Measurements from ENCODE around the gene SPATS1. TPM values are rescaled to one million over a fixed set of nuclear protein-coding genes. Genes with fewer than 3 reads are reported as not detected.
"Not testable (repeated sequence)": the region's sequence is repeated elsewhere in the genome, so short reads cannot be mapped to it uniquely, and the experiment has no call there.

Gene SPATS1
- total and polyA plus RNA-seq, 4 donors: 1.2 to 4.4 (median 2.3) TPM

DNA sequence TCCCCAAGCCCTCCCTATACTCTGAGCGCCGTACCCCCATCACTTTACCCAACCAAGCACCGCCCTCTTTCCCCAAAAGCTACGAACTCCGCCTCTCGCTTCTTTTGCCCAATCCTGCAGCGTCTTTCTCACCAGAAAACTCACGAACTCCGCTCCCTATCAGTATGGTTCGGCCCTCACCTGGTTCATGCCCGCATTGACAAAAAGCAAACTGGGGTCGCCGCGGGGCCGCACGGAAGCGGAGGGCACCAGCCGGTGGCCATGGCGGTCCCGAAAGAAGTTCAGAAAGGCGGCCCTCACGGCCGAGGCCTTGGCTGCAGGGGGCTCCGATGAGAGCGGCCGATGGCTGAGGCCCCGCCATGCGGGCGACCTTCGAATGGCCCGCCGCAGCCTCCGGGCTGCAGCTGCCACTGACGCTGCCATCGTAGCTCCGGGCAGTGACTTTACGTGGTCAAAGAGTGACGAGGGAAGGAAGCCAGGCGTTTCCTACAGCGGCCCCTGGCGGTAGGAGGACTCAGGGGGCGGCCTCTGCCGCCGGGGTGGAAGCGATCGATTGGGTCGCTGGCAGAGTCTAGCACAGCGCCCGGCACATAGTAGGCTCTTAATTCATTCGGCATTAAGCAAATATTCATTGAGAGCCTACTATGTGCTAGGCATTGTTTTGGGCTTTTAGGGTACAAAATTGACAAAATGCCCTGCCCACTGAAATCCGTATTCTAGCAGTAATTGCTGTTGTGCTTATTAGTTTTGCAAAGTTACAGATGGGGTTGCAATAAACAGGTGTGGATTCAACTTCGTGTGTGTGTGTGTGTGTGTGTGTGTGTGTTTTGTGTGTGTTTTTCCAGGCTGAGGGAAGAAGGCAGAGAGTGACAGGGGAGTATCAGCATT lies 29.3 kb upstream of the SPATS1 start, which contains the start of gene AARS2:
Gene AARS2, minus strand, starts transcription at position 447 of the 888 bp plus-strand sequence. Its CDS starts 24 bp downstream, at position 423.
- ATAC-seq (ENCODE audit: insufficient read depth, low FRiP score) (peak; percentile 92), DNase-seq (peak; percentile 88 to 92 (median 90))
- WGBS, 2 donors: 2 to 3% methylated on average over 52 of the region's 52 CpGs
- Histone ChIP-seq H3K9me3 (ENCODE audit: control insufficient read depth in 4 of 4, insufficient read depth in 3 of 4, low read length in 3 of 4) (no peaks in the 10 kb centered on the region), H3K9ac (ENCODE audit: insufficient read depth in 1 of 2, low read length in 2 of 2) (peak within 1 kb of the TSS; percentile 88 to 93), H3K36me3 (ENCODE audit: control insufficient read depth in 4 of 4, insufficient read depth in 4 of 4, low read length in 4 of 4) (peaks cover 0 to 25% (median 18%) of the 10 kb centered on the region in 4 donors), H3K27me3 (ENCODE audit: control insufficient read depth in 3 of 3, insufficient read depth in 3 of 3, low read length in 2 of 3) (peaks cover 0 to 9% (median 0%) of the 10 kb centered on the region in 3 donors), H3K27ac (ENCODE audit: low read depth in 1 of 2, low read length in 1 of 2) (peak within 1 kb of the TSS; percentile 51 to 85), H3K4me1 (ENCODE audit: control insufficient read depth in 5 of 5, insufficient read depth in 5 of 5, low read length in 5 of 5) (peaks cover 0 to 9% (median 3%) of the 10 kb centered on the region in 5 donors), H3K4me3 (peak within 1 kb of the TSS; percentile 98)
- TF ChIP-seq, protein P1, sequence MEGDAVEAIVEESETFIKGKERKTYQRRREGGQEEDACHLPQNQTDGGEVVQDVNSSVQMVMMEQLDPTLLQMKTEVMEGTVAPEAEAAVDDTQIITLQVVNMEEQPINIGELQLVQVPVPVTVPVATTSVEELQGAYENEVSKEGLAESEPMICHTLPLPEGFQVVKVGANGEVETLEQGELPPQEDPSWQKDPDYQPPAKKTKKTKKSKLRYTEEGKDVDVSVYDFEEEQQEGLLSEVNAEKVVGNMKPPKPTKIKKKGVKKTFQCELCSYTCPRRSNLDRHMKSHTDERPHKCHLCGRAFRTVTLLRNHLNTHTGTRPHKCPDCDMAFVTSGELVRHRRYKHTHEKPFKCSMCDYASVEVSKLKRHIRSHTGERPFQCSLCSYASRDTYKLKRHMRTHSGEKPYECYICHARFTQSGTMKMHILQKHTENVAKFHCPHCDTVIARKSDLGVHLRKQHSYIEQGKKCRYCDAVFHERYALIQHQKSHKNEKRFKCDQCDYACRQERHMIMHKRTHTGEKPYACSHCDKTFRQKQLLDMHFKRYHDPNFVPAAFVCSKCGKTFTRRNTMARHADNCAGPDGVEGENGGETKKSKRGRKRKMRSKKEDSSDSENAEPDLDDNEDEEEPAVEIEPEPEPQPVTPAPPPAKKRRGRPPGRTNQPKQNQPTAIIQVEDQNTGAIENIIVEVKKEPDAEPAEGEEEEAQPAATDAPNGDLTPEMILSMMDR (IDR thresholded peaks at IDR 0.05; ENCODE audit: control extremely low read depth, extremely low read depth): peak; percentile 89

DNA sequence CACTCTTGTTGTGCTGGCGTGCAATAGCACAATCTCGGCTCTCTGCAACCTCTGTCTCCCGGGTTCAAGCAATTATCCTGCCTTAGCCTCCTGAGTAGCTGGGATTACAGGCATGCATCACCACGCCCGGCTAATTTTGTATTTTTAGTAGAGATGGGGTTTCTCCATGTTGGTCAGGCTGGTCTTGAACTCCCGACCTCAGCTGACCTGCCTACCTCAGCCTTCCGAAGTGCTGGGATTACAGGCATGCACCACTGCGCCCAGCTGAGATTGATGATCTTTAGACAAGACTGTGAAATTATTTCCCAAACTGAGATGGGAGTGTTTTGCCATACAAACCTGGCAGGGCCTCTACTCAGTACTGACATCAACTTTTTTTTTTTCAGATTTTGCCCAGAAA lies 27.8 kb upstream of the SPATS1 start:
- ATAC-seq (ENCODE audit: insufficient read depth, low FRiP score); H3K4me1 ChIP-seq (ENCODE audit: control insufficient read depth in 5 of 5, insufficient read depth in 5 of 5, low read length in 5 of 5); H3K9me3 ChIP-seq (ENCODE audit: control insufficient read depth in 4 of 4, insufficient read depth in 3 of 4, low read length in 3 of 4); H3K9ac ChIP-seq (ENCODE audit: insufficient read depth in 1 of 2, low read length in 2 of 2); H3K4me3 ChIP-seq; H3K27ac ChIP-seq (ENCODE audit: low read depth in 1 of 2, low read length in 1 of 2); DNase-seq: not testable (repeated sequence)
- WGBS, 2 donors: 91 to 93% methylated on average over 8 of the region's 8 CpGs
- Histone ChIP-seq H3K27me3 (ENCODE audit: control insufficient read depth in 3 of 3, insufficient read depth in 3 of 3, low read length in 2 of 3) (peaks cover 0 to 16% (median 0%) of the 10 kb centered on the region in 3 donors), H3K36me3 (ENCODE audit: control insufficient read depth in 4 of 4, insufficient read depth in 4 of 4, low read length in 4 of 4) (peaks cover 0 to 16% (median 12%) of the 10 kb centered on the region in 4 donors)

DNA sequence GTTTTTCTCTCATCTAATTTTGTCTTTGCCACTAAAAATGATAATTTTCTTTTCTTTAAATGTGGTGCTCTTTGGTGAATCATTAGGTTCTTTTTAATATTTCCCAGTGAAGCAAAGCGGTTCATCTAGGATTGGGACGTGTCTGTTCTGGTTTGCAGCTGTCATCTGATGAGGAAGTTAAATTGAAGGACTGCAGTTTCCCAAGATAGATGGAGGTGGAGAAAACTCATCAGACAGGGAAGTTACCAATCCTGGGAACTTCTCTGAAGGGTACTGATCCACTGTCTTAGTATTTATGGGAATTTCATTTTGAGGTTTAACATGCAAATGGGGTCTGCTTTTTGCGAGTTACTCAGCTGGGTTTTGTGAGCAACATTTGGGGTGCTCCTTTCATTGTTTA lies 26.9 kb upstream of the SPATS1 start:
- TF ChIP-seq, protein P1 (IDR thresholded peaks at IDR 0.05; ENCODE audit: control extremely low read depth, extremely low read depth): no peak
- 47 to 62% methylated on average over 3 of the region's 3 CpGs for WGBS, 2 donors
- Histone ChIP-seq H3K4me3 (no peak overlapping the region), H3K27me3 (ENCODE audit: control insufficient read depth in 3 of 3, insufficient read depth in 3 of 3, low read length in 2 of 3) (peaks cover 0 to 17% (median 0%) of the 10 kb centered on the region in 3 donors), H3K9me3 (ENCODE audit: control insufficient read depth in 4 of 4, insufficient read depth in 3 of 4, low read length in 3 of 4) (no peaks in the 10 kb centered on the region), H3K27ac (ENCODE audit: low read depth in 1 of 2, low read length in 1 of 2) (no peak overlapping the region), H3K4me1 (ENCODE audit: control insufficient read depth in 5 of 5, insufficient read depth in 5 of 5, low read length in 5 of 5) (peaks cover 0 to 9% (median 3%) of the 10 kb centered on the region in 5 donors), H3K9ac (ENCODE audit: insufficient read depth in 1 of 2, low read length in 2 of 2) (no peak overlapping the region), H3K36me3 (ENCODE audit: control insufficient read depth in 4 of 4, insufficient read depth in 4 of 4, low read length in 4 of 4) (peaks cover 0 to 10% (median 6%) of the 10 kb centered on the region in 4 donors)
- ATAC-seq (ENCODE audit: insufficient read depth, low FRiP score) (no peak), DNase-seq (no peak)

DNA sequence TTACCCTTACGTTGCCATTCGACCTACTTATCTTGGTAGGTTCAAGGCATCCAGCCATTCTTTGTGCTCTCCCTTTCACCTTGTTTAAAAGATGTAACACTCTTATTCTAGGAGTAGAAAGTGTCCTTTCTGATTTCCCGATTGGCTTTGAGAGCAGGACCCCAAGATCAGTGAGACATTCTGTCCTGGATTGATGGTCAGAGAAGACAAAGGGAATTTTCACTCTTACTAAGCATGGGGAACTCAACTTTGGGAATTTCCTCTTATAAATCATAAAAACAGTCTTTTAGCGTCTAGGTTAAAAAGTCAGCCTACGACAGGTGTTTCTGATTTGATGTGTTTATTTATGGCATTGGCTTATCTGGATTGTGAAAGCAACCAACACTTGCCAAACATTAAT lies 26.5 kb upstream of the SPATS1 start:
- no peak overlapping the region for H3K4me3 ChIP-seq
- H3K27ac ChIP-seq (ENCODE audit: low read depth in 1 of 2, low read length in 1 of 2): no peak overlapping the region
- peaks cover 0 to 9% (median 3%) of the 10 kb centered on the region in 5 donors for H3K4me1 ChIP-seq (ENCODE audit: control insufficient read depth in 5 of 5, insufficient read depth in 5 of 5, low read length in 5 of 5)
- TF ChIP-seq, protein P1 (IDR thresholded peaks at IDR 0.05; ENCODE audit: control extremely low read depth, extremely low read depth): no peak
- ATAC-seq (ENCODE audit: insufficient read depth, low FRiP score): no peak
- H3K27me3 ChIP-seq (ENCODE audit: control insufficient read depth in 3 of 3, insufficient read depth in 3 of 3, low read length in 2 of 3): peaks cover 0 to 17% (median 0%) of the 10 kb centered on the region in 3 donors
- DNase-seq: no peak
- WGBS, 2 donors: 69 to 82% methylated on average over 5 of the region's 5 CpGs
- H3K36me3 ChIP-seq (ENCODE audit: control insufficient read depth in 4 of 4, insufficient read depth in 4 of 4, low read length in 4 of 4): peaks cover 0 to 10% (median 3%) of the 10 kb centered on the region in 4 donors
- no peaks in the 10 kb centered on the region for H3K9me3 ChIP-seq (ENCODE audit: control insufficient read depth in 4 of 4, insufficient read depth in 3 of 4, low read length in 3 of 4)
- no peak overlapping the region for H3K9ac ChIP-seq (ENCODE audit: insufficient read depth in 1 of 2, low read length in 2 of 2)

All from lung (tissue), 12 donors.